GM18502 (cell line): Measurements from ENCODE around the gene MTHFD1L.

Source experiments
- ATAC-seq: cut with Tn5 transposase; IDR thresholded peaks from one replicate; pipeline ENCODE4 v1.9.1; 2021; ENCODE audit warnings: mild to moderate bottlenecking; ENCODE audit not compliant: unreplicated experiment, poor library complexity

The MTHFD1L gene

GRCh38 chr6:151136141-151136755, 270.7 kb downstream of the MTHFD1L start:
- no peak for ATAC-seq

- ATAC-seq: no peak
These were observed 272.0 kb downstream of the MTHFD1L start for GRCh38 chr6:151137542-151137941.

GRCh38 chr6:151139524-151139923, 274.0 kb downstream of the MTHFD1L start:
- no peak for ATAC-seq

- ATAC-seq: no peak
These were observed 275.3 kb downstream of the MTHFD1L start for GRCh38 chr6:151140767-151141166.

- ATAC-seq: no peak
These were observed 276.2 kb downstream of the MTHFD1L start for GRCh38 chr6:151141685-151142084.

GRCh38 chr6:151142676-151143075, 277.2 kb downstream of the MTHFD1L start:
- ATAC-seq: no peak

GRCh38 chr6:151143337-151143736, 277.8 kb downstream of the MTHFD1L start:
- ATAC-seq: no peak

GRCh38 chr6:151143806-151144205, 278.3 kb downstream of the MTHFD1L start:
- ATAC-seq: no peak

GRCh38 chr6:151147118-151147832, 281.8 kb downstream of the MTHFD1L start:
- no peak for ATAC-seq

- no peak for ATAC-seq
These were observed 282.6 kb downstream of the MTHFD1L start for GRCh38 chr6:151148111-151148510.

GRCh38 chr6:151149793-151150192, 284.3 kb downstream of the MTHFD1L start:
- ATAC-seq: no peak
